GM12878 (cell line): ENCODE data around the gene CARD16. TPM values are rescaled to one million over a fixed set of nuclear protein-coding genes. Genes with fewer than 3 reads are reported as not detected.

Source experiments
- ATAC-seq: fragments of 200-7000 bp; cut with Tn5 transposase; 3 replicates; pipeline ENCODE4 v1.9.1; 2020; ENCODE audit warnings: mild to moderate bottlenecking, moderate library complexity
- BruUV-seq: library from RNA; stranded (reverse); fragments of 400-500 nt; replicated peaks from 2 replicates; lab custom pipeline; 2021; lab: Mats Ljungman, UMichigan
- CTCF ChIA-PET: fragments of 300-600 bp; sonication (Branson Sonifier 250); formaldehyde crosslinking; extraction: SDS; loops from one replicate; lab custom pipeline; 2021; ENCODE audit warnings: inconsistent platforms; lab: Yijun Ruan, JAX
- POLR2A ChIA-PET: fragments of 350-600 bp; formaldehyde crosslinking; extraction: SDS; loops from one replicate; lab custom pipeline; 2021; ENCODE audit warnings: inconsistent platforms; lab: Charles Lee
- RAD21 ChIA-PET: fragments of 300-600 bp; sonication (Branson Sonifier 250); formaldehyde crosslinking; loops from one replicate; lab custom pipeline; 2023; ENCODE audit warnings: antibody characterized with exemption; ENCODE audit not compliant: unreplicated experiment; lab: Charles Lee
- SMC1A ChIA-PET: fragments of 300-600 bp; sonication (Branson Sonifier 250); formaldehyde crosslinking; loops from one replicate; lab custom pipeline; 2023; ENCODE audit not compliant: unreplicated experiment, uncharacterized antibody; lab: Charles Lee
- DNase-seq: peaks from one replicate; pipeline ENCODE4 v3.0.0-alpha.2; 2011; ENCODE audit warnings: low read depth, low spot score
- FAIRE-seq: peaks from 3 replicates; lab custom pipeline; 2011; peaks lifted over from hg19 to GRCh38; lab: Jason Lieb, UNC
- H2AFZ ChIP-seq: 2 replicates; pipeline ENCODE4 v1.6.0; 2011; ENCODE audit warnings: low read depth, low read length, control low read depth; ENCODE audit not compliant: control insufficient read depth
- H3K27ac ChIP-seq: 2 replicates; pipeline ENCODE4 v1.5.1; 2011; ENCODE audit warnings: control low read depth; ENCODE audit not compliant: control insufficient read depth, insufficient read depth
- H3K27me3 ChIP-seq, 2 experiments: replicated peaks in 1 of 2; 2 replicates each; pipeline versions ENCODE4 v1.6.0 to v1.6.1; 2011; ENCODE audit warnings: low read length in 1 of 2; ENCODE audit not compliant: control insufficient read depth in 2 of 2, insufficient read depth in 2 of 2
- H3K36me3 ChIP-seq, 2 experiments: 2 replicates each; pipeline ENCODE4 v1.5.1; 2011; ENCODE audit warnings: low read length in 1 of 2; ENCODE audit not compliant: control insufficient read depth in 2 of 2, insufficient read depth in 2 of 2
- H3K4me1 ChIP-seq: 2 replicates; pipeline ENCODE4 v1.6.1; 2011; ENCODE audit warnings: mild to moderate bottlenecking, low read length, moderate library complexity, mixed read lengths; ENCODE audit not compliant: control insufficient read depth, insufficient read depth
- H3K4me2 ChIP-seq: 2 replicates; pipeline ENCODE4 v1.6.0; 2011; ENCODE audit warnings: control low read depth; ENCODE audit not compliant: control insufficient read depth, insufficient read depth
- H3K4me3 ChIP-seq: fragments of 200-600 bp; sonication (generic); 2 replicates; pipeline ENCODE4 v1.5.1; 2016
- H3K79me2 ChIP-seq: 2 replicates; pipeline ENCODE4 v1.6.0; 2011; ENCODE audit warnings: low read length; ENCODE audit not compliant: control insufficient read depth, insufficient read depth
- H3K9ac ChIP-seq: 2 replicates; pipeline ENCODE4 v1.8.0; 2011; ENCODE audit warnings: low read length, control low read depth, mixed read lengths; ENCODE audit not compliant: control insufficient read depth, insufficient read depth
- H3K9me3 ChIP-seq: replicated peaks from 3 replicates; pipeline ENCODE4 v1.5.1; 2011; ENCODE audit warnings: mild to moderate bottlenecking, low read length; ENCODE audit not compliant: control insufficient read depth, insufficient read depth
- H4K20me1 ChIP-seq: 2 replicates; pipeline ENCODE4 v1.6.0; 2011; ENCODE audit not compliant: control insufficient read depth, insufficient read depth
- BCLAF1 ChIP-seq: fragments of 450-650 bp; IDR thresholded peaks from 2 replicates; pipeline ENCODE4 v1.6.1; 2017; ENCODE audit warnings: antibody characterized with exemption, mild to moderate bottlenecking, moderate library complexity
- CEBPB ChIP-seq, 2 experiments: fragments of 150-350 bp in 1 of 2; IDR thresholded peaks; 2 replicates each; pipeline ENCODE4 v1.6.1; 2012 to 2014; ENCODE audit warnings: low read depth in 2 of 2, low read length in 2 of 2, borderline replicate concordance in 1 of 2, inconsistent platforms in 1 of 2
- E4F1 ChIP-seq: fragments of 450-650 bp; IDR thresholded peaks from 2 replicates; pipeline ENCODE4 v1.6.1; 2018; ENCODE audit warnings: borderline replicate concordance, mild to moderate bottlenecking; ENCODE audit not compliant: partially characterized antibody
- EGR1 ChIP-seq, 2 experiments: IDR thresholded peaks; 1 replicate in 1 of 2; 2 replicates in 1 of 2; pipeline ENCODE4 v1.6.1; 2011 to 2012; ENCODE audit warnings: low read depth in 2 of 2, low read length in 2 of 2, borderline replicate concordance in 1 of 2, mild to moderate bottlenecking in 1 of 2, moderate library complexity in 1 of 2
- KDM1A ChIP-seq: fragments of 200-600 bp; sonication (generic); IDR thresholded peaks from 2 replicates; pipeline ENCODE4 v1.6.1; 2016; ENCODE audit warnings: borderline replicate concordance
- RELA ChIP-seq: fragments of 450-650 bp; IDR thresholded peaks from 2 replicates; pipeline ENCODE4 v1.8.0; 2014; ENCODE audit warnings: borderline replicate concordance; ENCODE audit not compliant: partially characterized antibody
- RUNX3 ChIP-seq: IDR thresholded peaks from 2 replicates; pipeline ENCODE4 v1.6.1; 2012; ENCODE audit warnings: low read length, inconsistent platforms
- SMAD5 ChIP-seq: IDR thresholded peaks from 2 replicates; pipeline ENCODE4 v1.6.1; 2016; ENCODE audit warnings: antibody characterized with exemption, low read depth
- STAT1 ChIP-seq: fragments of 450-650 bp; conservative IDR thresholded peaks from 2 replicates; pipeline ENCODE4 v1.6.1; 2014; ENCODE audit warnings: antibody characterized with exemption, mild to moderate bottlenecking
- WRNIP1 ChIP-seq: IDR thresholded peaks from 2 replicates; pipeline ENCODE4 v1.6.1; 2011; ENCODE audit warnings: low read depth, low read length, improper control_type of control experiment, borderline replicate concordance
- ZNF207 ChIP-seq: fragments of 450-650 bp; IDR thresholded peaks from 2 replicates; pipeline ENCODE4 v1.6.1; 2014; ENCODE audit warnings: antibody characterized with exemption, mild to moderate bottlenecking, borderline replicate concordance
- ZNF274 ChIP-seq: IDR thresholded peaks from one replicate; pipeline ENCODE4 v1.8.0; 2011; ENCODE audit not compliant: insufficient read length, insufficient read depth
- WGBS: methylation state at CpG from one replicate; pipeline ENCODE4 v1.1.6; 2016; ENCODE audit warnings: low lambda C conversion rate; ENCODE audit not compliant: insufficient replicate concordance, insufficient coverage; ENCODE audit errors: missing lambda C conversion rate; 5-methylcytosine and 5-hydroxymethylcytosine counted together
- in situ Hi-C: fragments of 300-500 bp; cut with MboI; formaldehyde crosslinking; loops from 9 replicates; pipeline ENCODE4 v1.14.3; 2018; ENCODE audit warnings: mixed read lengths
- intact Hi-C: fragments of 100-400 bp; cut with micrococcal nuclease; formaldehyde crosslinking; loops from one replicate; pipeline ENCODE4 v1.14.2; 2022; ENCODE audit not compliant: unreplicated experiment
- polyA plus RNA-seq, 11 experiments: library from polyadenylated mRNA; depleted of rRNA in 4 of 11; unstranded in 6 of 11; stranded (reverse) in 5 of 11; fragments of >200 nt; fragmentation: Nextera tagmentation in 4 of 11; fragmentation: Illumina TruSeq in 1 of 11; extraction: Ambion mirVana in 4 of 11; extraction: Trizol in 1 of 11; gene quantifications; 1 replicate in 1 of 11; 2 replicates in 10 of 11; pipeline versions ENCODE4 v1.2.1 to v1.2.3, GENCODE V29; 2011 to 2016; ENCODE audit warnings: inconsistent platforms in 2 of 11, missing spikeins in 2 of 11, low read depth in 1 of 11
- total RNA-seq, 4 experiments: library from RNA; depleted of rRNA in 3 of 4; stranded (reverse); fragments of >200 nt in 3 of 4; fragmentation: Illumina TruSeq in 1 of 4; extraction: Trizol in 1 of 4; gene quantifications; 2 replicates each; pipeline versions ENCODE4 v1.2.1 to v1.2.3, GENCODE V29; 2013 to 2021
- TF ChIP-seq, protein P1 (sequence below): fragments of 450-650 bp; IDR thresholded peaks from 2 replicates; pipeline ENCODE4 v1.6.1; 2017; ENCODE audit warnings: mild to moderate bottlenecking, moderate library complexity

The CARD16 gene
- total and polyA plus RNA-seq, 10 of the 15 experiments (the other 5 are each of a cell fraction or from before 2014, with no cell fraction given): 11.8 to 76.3 (median 25.9) TPM

GRCh38 chr11:104995001-104995408 is 50.1 kb downstream of the CARD16 start:
- WGBS: 0% methylated on average over 2 of the region's 2 CpGs
- SMC1A ChIA-PET: no interaction called here
- in situ Hi-C loops: no loop called here

More at GRCh38 chr11:104995001-104995408, 50.1 kb downstream of the CARD16 start:
- Histone ChIP-seq H3K9ac (no peak overlapping the region), H3K4me1 (no peaks in the 10 kb centered on the region), H3K4me2 (no peak overlapping the region), H3K27me3 (no peaks in the 10 kb centered on the region), H4K20me1 (no peaks in the 10 kb centered on the region), H2AFZ (no peak overlapping the region), H3K36me3 (no peaks in the 10 kb centered on the region), H3K4me3 (no peak overlapping the region), H3K79me2 (no peaks in the 10 kb centered on the region), H3K9me3 (no peaks in the 10 kb centered on the region), H3K27ac (no peak overlapping the region)
- intact Hi-C loops: no loop called here
- no peak for FAIRE-seq
- ChIA-PET CTCF (no interaction called here), POLR2A (no interaction called here), RAD21 (no interaction called here)
- DNase-seq: no peak
- no TSS peak for BruUV-seq
- no peak for TF ChIP-seq RUNX3
- no peak for TF ChIP-seq SMAD5
- no peak for TF ChIP-seq BCLAF1
- no peak for TF ChIP-seq WRNIP1
- no peak for TF ChIP-seq EGR1 (IDR thresholded peaks at IDR 0.05; ENCODE audit: borderline replicate concordance in 1 of 2, low read depth in 2 of 2, low read length in 2 of 2)
- TF ChIP-seq KDM1A: no peak
- no peak for TF ChIP-seq RELA
- TF ChIP-seq, protein P1, sequence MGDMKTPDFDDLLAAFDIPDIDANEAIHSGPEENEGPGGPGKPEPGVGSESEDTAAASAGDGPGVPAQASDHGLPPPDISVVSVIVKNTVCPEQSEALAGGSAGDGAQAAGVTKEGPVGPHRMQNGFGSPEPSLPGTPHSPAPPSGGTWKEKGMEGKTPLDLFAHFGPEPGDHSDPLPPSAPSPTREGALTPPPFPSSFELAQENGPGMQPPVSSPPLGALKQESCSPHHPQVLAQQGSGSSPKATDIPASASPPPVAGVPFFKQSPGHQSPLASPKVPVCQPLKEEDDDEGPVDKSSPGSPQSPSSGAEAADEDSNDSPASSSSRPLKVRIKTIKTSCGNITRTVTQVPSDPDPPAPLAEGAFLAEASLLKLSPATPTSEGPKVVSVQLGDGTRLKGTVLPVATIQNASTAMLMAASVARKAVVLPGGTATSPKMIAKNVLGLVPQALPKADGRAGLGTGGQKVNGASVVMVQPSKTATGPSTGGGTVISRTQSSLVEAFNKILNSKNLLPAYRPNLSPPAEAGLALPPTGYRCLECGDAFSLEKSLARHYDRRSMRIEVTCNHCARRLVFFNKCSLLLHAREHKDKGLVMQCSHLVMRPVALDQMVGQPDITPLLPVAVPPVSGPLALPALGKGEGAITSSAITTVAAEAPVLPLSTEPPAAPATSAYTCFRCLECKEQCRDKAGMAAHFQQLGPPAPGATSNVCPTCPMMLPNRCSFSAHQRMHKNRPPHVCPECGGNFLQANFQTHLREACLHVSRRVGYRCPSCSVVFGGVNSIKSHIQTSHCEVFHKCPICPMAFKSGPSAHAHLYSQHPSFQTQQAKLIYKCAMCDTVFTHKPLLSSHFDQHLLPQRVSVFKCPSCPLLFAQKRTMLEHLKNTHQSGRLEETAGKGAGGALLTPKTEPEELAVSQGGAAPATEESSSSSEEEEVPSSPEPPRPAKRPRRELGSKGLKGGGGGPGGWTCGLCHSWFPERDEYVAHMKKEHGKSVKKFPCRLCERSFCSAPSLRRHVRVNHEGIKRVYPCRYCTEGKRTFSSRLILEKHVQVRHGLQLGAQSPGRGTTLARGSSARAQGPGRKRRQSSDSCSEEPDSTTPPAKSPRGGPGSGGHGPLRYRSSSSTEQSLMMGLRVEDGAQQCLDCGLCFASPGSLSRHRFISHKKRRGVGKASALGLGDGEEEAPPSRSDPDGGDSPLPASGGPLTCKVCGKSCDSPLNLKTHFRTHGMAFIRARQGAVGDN: no peak
- TF ChIP-seq ZNF274: no peak
- no peak for TF ChIP-seq CEBPB (IDR thresholded peaks at IDR 0.05; ENCODE audit: borderline replicate concordance in 1 of 2, low read depth in 2 of 2, low read length in 2 of 2)
- no peak for TF ChIP-seq ZNF207
- no peak for TF ChIP-seq E4F1
- no peak for TF ChIP-seq STAT1
- no peak for ATAC-seq
